Loucy (cell line): ENCODE data around the gene WARS2.

Experiments
- EZH2phosphoT487 ChIP-seq: fragments of 200-600 bp; IDR thresholded peaks from 2 replicates; pipeline ENCODE4 v1.6.1; 2018; ENCODE audit warnings: antibody characterized with exemption, mild to moderate bottlenecking, moderate library complexity, borderline replicate concordance
- TF ChIP-seq, protein P1 (sequence below): fragments of 200-600 bp; sonication (generic); conservative IDR thresholded peaks from 2 replicates; pipeline ENCODE4 v1.5.1; 2014; ENCODE audit warnings: mild to moderate bottlenecking, antibody characterized with exemption, low read length

GRCh38 chr1:119068427-119068826, 72.0 kb downstream of the WARS2 start:
- TF ChIP-seq, protein P1, sequence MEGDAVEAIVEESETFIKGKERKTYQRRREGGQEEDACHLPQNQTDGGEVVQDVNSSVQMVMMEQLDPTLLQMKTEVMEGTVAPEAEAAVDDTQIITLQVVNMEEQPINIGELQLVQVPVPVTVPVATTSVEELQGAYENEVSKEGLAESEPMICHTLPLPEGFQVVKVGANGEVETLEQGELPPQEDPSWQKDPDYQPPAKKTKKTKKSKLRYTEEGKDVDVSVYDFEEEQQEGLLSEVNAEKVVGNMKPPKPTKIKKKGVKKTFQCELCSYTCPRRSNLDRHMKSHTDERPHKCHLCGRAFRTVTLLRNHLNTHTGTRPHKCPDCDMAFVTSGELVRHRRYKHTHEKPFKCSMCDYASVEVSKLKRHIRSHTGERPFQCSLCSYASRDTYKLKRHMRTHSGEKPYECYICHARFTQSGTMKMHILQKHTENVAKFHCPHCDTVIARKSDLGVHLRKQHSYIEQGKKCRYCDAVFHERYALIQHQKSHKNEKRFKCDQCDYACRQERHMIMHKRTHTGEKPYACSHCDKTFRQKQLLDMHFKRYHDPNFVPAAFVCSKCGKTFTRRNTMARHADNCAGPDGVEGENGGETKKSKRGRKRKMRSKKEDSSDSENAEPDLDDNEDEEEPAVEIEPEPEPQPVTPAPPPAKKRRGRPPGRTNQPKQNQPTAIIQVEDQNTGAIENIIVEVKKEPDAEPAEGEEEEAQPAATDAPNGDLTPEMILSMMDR, result no peak
- TF ChIP-seq EZH2phosphoT487, result no peak
